WTC11 (cell line): ENCODE data around the gene IRX5.

Experiments
- ATF1 ChIP-seq: sonication (generic); formaldehyde crosslinking; IDR thresholded peaks from 2 replicates; pipeline ENCODE4 v1.8.1; 2023; ENCODE audit warnings: mild to moderate bottlenecking, moderate library complexity, missing genetic modification reagents
- ATF2 ChIP-seq: sonication (generic); formaldehyde crosslinking; IDR thresholded peaks from 2 replicates; pipeline ENCODE4 v1.8.1; 2022; ENCODE audit warnings: low read depth, missing genetic modification reagents, borderline replicate concordance
- ATF3 ChIP-seq: sonication (generic); formaldehyde crosslinking; conservative IDR thresholded peaks from 2 replicates; pipeline ENCODE4 v1.8.1; 2022; ENCODE audit warnings: mild to moderate bottlenecking, missing genetic modification reagents
- CTCF ChIP-seq: fragments of 200-600 bp; IDR thresholded peaks from 2 replicates; pipeline ENCODE4 v1.8.0; 2022; ENCODE audit warnings: antibody characterized with exemption
- E2F1 ChIP-seq: sonication (generic); formaldehyde crosslinking; IDR thresholded peaks from 2 replicates; pipeline ENCODE4 v1.8.0; 2022; ENCODE audit warnings: mild to moderate bottlenecking, missing genetic modification reagents
- E2F5 ChIP-seq: sonication (generic); formaldehyde crosslinking; IDR thresholded peaks from 2 replicates; pipeline ENCODE4 v1.8.1; 2022; ENCODE audit warnings: mild to moderate bottlenecking, moderate library complexity, missing genetic modification reagents
- FOXJ3 ChIP-seq: sonication (generic); formaldehyde crosslinking; IDR thresholded peaks from 2 replicates; pipeline ENCODE4 v1.9.0; 2021; ENCODE audit warnings: missing genetic modification reagents, mild to moderate bottlenecking, borderline replicate concordance
- NFE2L1 ChIP-seq: sonication (generic); formaldehyde crosslinking; IDR thresholded peaks from 2 replicates; pipeline ENCODE4 v1.8.1; 2023; ENCODE audit warnings: missing genetic modification reagents
- NR3C1 ChIP-seq: sonication (generic); formaldehyde crosslinking; conservative IDR thresholded peaks from 2 replicates; pipeline ENCODE4 v1.8.1; 2023; ENCODE audit warnings: low read depth, mild to moderate bottlenecking, missing genetic modification reagents
- SMAD3 ChIP-seq: sonication (generic); formaldehyde crosslinking; IDR thresholded peaks from 2 replicates; pipeline ENCODE4 v1.8.0; 2022; ENCODE audit warnings: missing genetic modification reagents, mild to moderate bottlenecking, borderline replicate concordance
- SP1 ChIP-seq: sonication (generic); formaldehyde crosslinking; conservative IDR thresholded peaks from 2 replicates; pipeline ENCODE4 v1.8.1; 2022; ENCODE audit warnings: missing genetic modification reagents
- ZNF232 ChIP-seq: sonication (generic); formaldehyde crosslinking; IDR thresholded peaks from 2 replicates; pipeline ENCODE4 v1.8.0; 2022; ENCODE audit warnings: mild to moderate bottlenecking, missing genetic modification reagents
- ZNF416 ChIP-seq: fragments of 250-450 bp; sonication (Bioruptor Pico); IDR thresholded peaks from 2 replicates; pipeline ENCODE4 v1.9.0; 2021; ENCODE audit warnings: mild to moderate bottlenecking, inconsistent platforms

GRCh38 chr16:54953461-54953860 is 22.8 kb downstream of the IRX5 start:
- TF ChIP-seq CTCF: no peak
- no peak for TF ChIP-seq SMAD3
- no peak for TF ChIP-seq E2F5
- no peak for TF ChIP-seq NFE2L1 (CRISPR knock-in tag)
- TF ChIP-seq SP1 (CRISPR knock-in tag): no peak
- no peak for TF ChIP-seq ATF3 (CRISPR knock-in tag)
- no peak for TF ChIP-seq NR3C1 (CRISPR knock-in tag)
- no peak for TF ChIP-seq ATF1 (CRISPR knock-in tag)
- TF ChIP-seq ZNF416: no peak
- TF ChIP-seq ZNF232: no peak
- no peak for TF ChIP-seq FOXJ3 (CRISPR knock-in tag)
- TF ChIP-seq ATF2 (CRISPR knock-in tag): no peak
- no peak for TF ChIP-seq E2F1 (CRISPR knock-in tag)
